ENCODE measurements around the gene LPIN3. TPM values are rescaled to one million over a fixed set of nuclear protein-coding genes. Genes with fewer than 3 reads are reported as not detected.

LPIN3 gene
- total RNA-seq, 1 experiment from 2014 or later: 3.8 TPM

- H3K27ac ChIP-seq (ENCODE audit: insufficient read length, low read depth, low read length): no peak overlapping the region
- no peak overlapping the region for H2BK5ac ChIP-seq (ENCODE audit: insufficient read length, low read length)
- no peak overlapping the region for H2BK20ac ChIP-seq (ENCODE audit: low read depth, low read length, poor library complexity, severe bottlenecking)
- H3K23me2 ChIP-seq (ENCODE audit: insufficient read length, low read depth, low read length, poor library complexity, severe bottlenecking): peaks cover 4% of the 10 kb centered on the region
- DNase-seq: no peak
- H4K5ac ChIP-seq (ENCODE audit: insufficient read length, low read depth, low read length): no peak overlapping the region
- no peak overlapping the region for H2BK12ac ChIP-seq (ENCODE audit: insufficient read length, low read depth, low read length)
- Mint-ChIP-seq H3K27ac (no peak overlapping the region), H3K4me3 (no peak overlapping the region), H3K4me1 (peaks cover 5 to 10% of the 10 kb centered on the region in 2 experiments; a peak in 3 of 4 replicates), H3K27me3 (ENCODE audit: low read depth) (no peaks in the 10 kb centered on the region; the same call in 1 of the 2 replicates), H3K9me3 (no peaks in the 10 kb centered on the region), H3K36me3 (ENCODE audit: insufficient read depth in 1 of 3, low read depth in 3 of 3) (no peaks in the 10 kb centered on the region)
- H3K4me2 ChIP-seq (ENCODE audit: insufficient read depth, insufficient read length, low read length): no peak overlapping the region
- no peak overlapping the region for H2BK15ac ChIP-seq (ENCODE audit: low read depth, low read length)
- no peaks in the 10 kb centered on the region for H3K79me1 ChIP-seq (ENCODE audit: insufficient read depth, low read depth, low read length, poor library complexity, severe bottlenecking)
- no peak overlapping the region for H2AFZ ChIP-seq (ENCODE audit: low read length)
- no peak overlapping the region for H3T11ph ChIP-seq (ENCODE audit: low read length)
- no peak for TF ChIP-seq CTCF (conservative IDR thresholded peaks at IDR 0.05)
- WGBS (ENCODE audit: extremely low coverage, insufficient read length, low lambda C conversion rate): no CpG with 5 or more reads among the region's 17 CpGs
- H3K9me3 ChIP-seq (ENCODE audit: control insufficient read depth, low read depth, low read length): no peaks in the 10 kb centered on the region
- H2AK5ac ChIP-seq (ENCODE audit: insufficient read length, low read length): no peak overlapping the region
- H3K9ac ChIP-seq (ENCODE audit: extremely low read depth, insufficient read length, low read length): no peak overlapping the region
- no peak overlapping the region for H3K56ac ChIP-seq (ENCODE audit: insufficient read length, low read depth, low read length)
- no peak overlapping the region for H4K91ac ChIP-seq (ENCODE audit: insufficient read length, low read depth, low read length)
- no peak overlapping the region for H3K18ac ChIP-seq (ENCODE audit: insufficient read length, low read depth, low read length)
- H3K4ac ChIP-seq (ENCODE audit: low read depth, low read length): no peak overlapping the region
- H3K27me3 ChIP-seq (ENCODE audit: insufficient read depth, low read length): no peaks in the 10 kb centered on the region
- no peaks in the 10 kb centered on the region for H3K79me2 ChIP-seq (ENCODE audit: insufficient read depth, low read length)
- no peak overlapping the region for H4K8ac ChIP-seq (replicated peaks; ENCODE audit: insufficient read length, low read depth, low read length)
- no peak overlapping the region for H2BK120ac ChIP-seq (ENCODE audit: low read depth, low read length, poor library complexity, severe bottlenecking)
- no peak overlapping the region for H3K23ac ChIP-seq (ENCODE audit: insufficient read length, low read depth, low read length)
- no peak overlapping the region; the same call in 1 of the 2 replicates for H3K14ac ChIP-seq (ENCODE audit: insufficient read depth, low read length)
- H3K4me1 ChIP-seq (ENCODE audit: insufficient read depth, low read length): no peaks in the 10 kb centered on the region
- no peaks in the 10 kb centered on the region for H4K20me1 ChIP-seq (ENCODE audit: control insufficient read depth, insufficient read depth, insufficient read length)
These were observed 5.1 kb downstream of the LPIN3 start for GRCh38 chr20:41345729-41346067.

All from H9 (cell line).